Thyroid gland (tissue), 4 donors: ENCODE measurements around the gene SIX1.

Source experiments
- POLR2A ChIP-seq, 2 donors: fragments of 450-650 bp; IDR thresholded peaks; one replicate each; pipeline ENCODE4 v1.6.1; 2017; ENCODE audit warnings: antibody characterized with exemption in 2 of 2, mild to moderate bottlenecking in 2 of 2, moderate library complexity in 1 of 2
- TF ChIP-seq, protein P1 (sequence below), 6 experiments: fragments of 200-600 bp in 3 of 6; fragments of 450-650 bp in 3 of 6; sonication (generic) in 3 of 6; IDR thresholded peaks; one replicate each; pipeline ENCODE4 v1.5.1; 2016 to 2019; ENCODE audit warnings: antibody characterized with exemption in 6 of 6, mild to moderate bottlenecking in 2 of 6, inconsistent platforms in 1 of 6, moderate library complexity in 1 of 6

DNA sequence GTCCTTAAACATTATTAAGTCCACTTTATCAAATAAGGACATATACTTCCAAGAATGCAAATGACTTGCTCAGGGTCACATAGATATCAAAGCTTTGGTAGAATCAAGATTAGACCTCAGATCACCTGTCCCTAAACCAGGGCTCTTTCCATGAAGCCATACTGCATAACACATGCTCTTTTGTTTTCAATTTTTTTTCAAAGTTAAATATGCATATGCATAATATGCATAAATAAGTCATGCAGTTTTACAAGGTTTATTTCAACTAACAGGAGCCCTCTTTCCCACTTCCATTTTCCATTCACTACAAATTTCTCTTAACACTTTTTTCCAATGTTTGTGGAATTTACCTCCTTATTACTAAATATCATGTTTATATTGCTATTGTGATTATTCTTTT is 53.1 kb downstream of the SIX1 start:
- TF ChIP-seq, protein P1, sequence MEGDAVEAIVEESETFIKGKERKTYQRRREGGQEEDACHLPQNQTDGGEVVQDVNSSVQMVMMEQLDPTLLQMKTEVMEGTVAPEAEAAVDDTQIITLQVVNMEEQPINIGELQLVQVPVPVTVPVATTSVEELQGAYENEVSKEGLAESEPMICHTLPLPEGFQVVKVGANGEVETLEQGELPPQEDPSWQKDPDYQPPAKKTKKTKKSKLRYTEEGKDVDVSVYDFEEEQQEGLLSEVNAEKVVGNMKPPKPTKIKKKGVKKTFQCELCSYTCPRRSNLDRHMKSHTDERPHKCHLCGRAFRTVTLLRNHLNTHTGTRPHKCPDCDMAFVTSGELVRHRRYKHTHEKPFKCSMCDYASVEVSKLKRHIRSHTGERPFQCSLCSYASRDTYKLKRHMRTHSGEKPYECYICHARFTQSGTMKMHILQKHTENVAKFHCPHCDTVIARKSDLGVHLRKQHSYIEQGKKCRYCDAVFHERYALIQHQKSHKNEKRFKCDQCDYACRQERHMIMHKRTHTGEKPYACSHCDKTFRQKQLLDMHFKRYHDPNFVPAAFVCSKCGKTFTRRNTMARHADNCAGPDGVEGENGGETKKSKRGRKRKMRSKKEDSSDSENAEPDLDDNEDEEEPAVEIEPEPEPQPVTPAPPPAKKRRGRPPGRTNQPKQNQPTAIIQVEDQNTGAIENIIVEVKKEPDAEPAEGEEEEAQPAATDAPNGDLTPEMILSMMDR (IDR thresholded peaks at IDR 0.05) = no peak
- no peak for TF ChIP-seq POLR2A (IDR thresholded peaks at IDR 0.05)
